A375 (cell line): Measurements from ENCODE around the gene VGLL3. TPM values are rescaled to one million over a fixed set of nuclear protein-coding genes. Genes with fewer than 3 reads are reported as not detected.

Experiments
- total RNA-seq: library from RNA; depleted of rRNA; stranded (reverse); fragments of >200 nt; shearing (Covaris generic); gene quantifications from 2 replicates; pipeline ENCODE4 v1.2.3, GENCODE V29; 2014; rRNA removed

The VGLL3 gene
- total RNA-seq = 0.64 TPM in 2 replicates

GRCh38 chr3:86990734-86991481 is at the start of gene VGLL3:
TSS of gene VGLL3 (minus strand) at chr3:86991149. CDS start at chr3:86990743, 406 bp downstream.

Other genes starting within 250 kb of the VGLL3 start
- gene CHMP2B, start 236.2 kb upstream of the VGLL3 start, total RNA-seq = 23.9 and 24.6 TPM in 2 replicates